ENCODE data around the gene TMEM18. TPM values are rescaled to one million over a fixed set of nuclear protein-coding genes. Genes with fewer than 3 reads are reported as not detected.

TMEM18 gene
- total and polyA plus RNA-seq, 8 donors: 11.9 to 20.3 (median 15.1) TPM

DNA sequence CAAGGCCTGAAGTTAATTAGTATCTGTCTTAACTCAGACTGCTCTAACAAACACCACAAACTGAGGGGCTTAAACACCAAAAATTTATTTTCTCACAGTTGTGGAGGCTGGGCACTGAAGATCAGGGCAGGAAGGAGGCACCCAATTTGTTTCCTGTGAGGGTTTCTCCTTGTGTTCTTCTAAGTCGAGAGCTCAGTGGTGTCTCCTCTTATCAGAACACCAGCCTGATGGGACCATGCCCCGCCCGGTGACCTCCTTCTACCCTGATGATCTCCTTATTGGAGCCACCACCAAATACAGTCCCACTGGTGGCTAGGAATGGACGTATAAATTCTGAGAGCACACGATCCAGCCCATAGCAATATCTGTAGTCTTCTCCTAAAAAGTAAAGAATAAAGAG, 20.5 kb downstream of the TMEM18 start:
- ATAC-seq (no peak), DNase-seq (no peak), FAIRE-seq (no peak)
- H3K27me3 ChIP-seq: peaks cover 0 to 4% (median 0%) of the 10 kb centered on the region in 4 donors
- intact Hi-C loops (cut with DNase I): no loop called here
- H3K27ac ChIP-seq: no peak overlapping the region
- WGBS, 2 donors: 81 to 83% methylated on average over 5 of the region's 5 CpGs
- TF ChIP-seq, protein P1, sequence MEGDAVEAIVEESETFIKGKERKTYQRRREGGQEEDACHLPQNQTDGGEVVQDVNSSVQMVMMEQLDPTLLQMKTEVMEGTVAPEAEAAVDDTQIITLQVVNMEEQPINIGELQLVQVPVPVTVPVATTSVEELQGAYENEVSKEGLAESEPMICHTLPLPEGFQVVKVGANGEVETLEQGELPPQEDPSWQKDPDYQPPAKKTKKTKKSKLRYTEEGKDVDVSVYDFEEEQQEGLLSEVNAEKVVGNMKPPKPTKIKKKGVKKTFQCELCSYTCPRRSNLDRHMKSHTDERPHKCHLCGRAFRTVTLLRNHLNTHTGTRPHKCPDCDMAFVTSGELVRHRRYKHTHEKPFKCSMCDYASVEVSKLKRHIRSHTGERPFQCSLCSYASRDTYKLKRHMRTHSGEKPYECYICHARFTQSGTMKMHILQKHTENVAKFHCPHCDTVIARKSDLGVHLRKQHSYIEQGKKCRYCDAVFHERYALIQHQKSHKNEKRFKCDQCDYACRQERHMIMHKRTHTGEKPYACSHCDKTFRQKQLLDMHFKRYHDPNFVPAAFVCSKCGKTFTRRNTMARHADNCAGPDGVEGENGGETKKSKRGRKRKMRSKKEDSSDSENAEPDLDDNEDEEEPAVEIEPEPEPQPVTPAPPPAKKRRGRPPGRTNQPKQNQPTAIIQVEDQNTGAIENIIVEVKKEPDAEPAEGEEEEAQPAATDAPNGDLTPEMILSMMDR (IDR thresholded peaks at IDR 0.05): no peak
- no peaks in the 10 kb centered on the region for H3K36me3 ChIP-seq
- H3K4me1 ChIP-seq: peaks cover 0 to 4% (median 0%) of the 10 kb centered on the region in 3 donors
- H3K9me3 ChIP-seq: no peaks in the 10 kb centered on the region
- no peak overlapping the region for H3K4me3 ChIP-seq

DNA sequence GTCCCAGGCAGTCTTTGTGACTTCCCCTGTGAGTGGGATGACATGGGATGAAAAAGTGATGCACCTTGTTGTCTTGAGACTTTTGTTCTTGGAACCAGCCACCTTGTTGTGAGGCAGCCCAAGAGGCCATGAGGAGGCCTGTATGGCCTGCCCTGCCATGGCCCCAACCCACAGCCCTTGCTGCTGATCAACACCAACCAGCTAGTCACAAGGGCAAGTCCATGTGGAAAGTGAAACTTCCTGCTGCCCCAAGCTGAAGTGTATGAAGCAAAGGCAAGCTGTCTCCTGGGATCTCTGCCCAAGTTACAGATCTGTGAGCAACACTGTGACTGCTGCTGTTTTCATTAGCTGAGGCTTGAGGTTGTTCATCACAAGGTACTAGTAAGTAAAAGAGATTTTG, 21.6 kb downstream of the TMEM18 start:
- Histone ChIP-seq H3K27me3 (peaks cover 0 to 4% (median 0%) of the 10 kb centered on the region in 4 donors), H3K4me3 (no peak overlapping the region), H3K36me3 (no peaks in the 10 kb centered on the region), H3K27ac (no peak overlapping the region), H3K4me1 (peaks cover 0 to 9% (median 4%) of the 10 kb centered on the region in 3 donors), H3K9me3 (no peaks in the 10 kb centered on the region)
- FAIRE-seq: no peak
- intact Hi-C loops (cut with DNase I): no loop called here
- peak in 1 of 6 donors; percentile 5 for DNase-seq
- ATAC-seq: no peak
- TF ChIP-seq, protein P1 (IDR thresholded peaks at IDR 0.05): no peak

GRCh38 chr2:654896-655295, 22.3 kb downstream of the TMEM18 start:
- TF ChIP-seq, protein P1 (IDR thresholded peaks at IDR 0.05): no peak
- FAIRE-seq: no peak

DNA sequence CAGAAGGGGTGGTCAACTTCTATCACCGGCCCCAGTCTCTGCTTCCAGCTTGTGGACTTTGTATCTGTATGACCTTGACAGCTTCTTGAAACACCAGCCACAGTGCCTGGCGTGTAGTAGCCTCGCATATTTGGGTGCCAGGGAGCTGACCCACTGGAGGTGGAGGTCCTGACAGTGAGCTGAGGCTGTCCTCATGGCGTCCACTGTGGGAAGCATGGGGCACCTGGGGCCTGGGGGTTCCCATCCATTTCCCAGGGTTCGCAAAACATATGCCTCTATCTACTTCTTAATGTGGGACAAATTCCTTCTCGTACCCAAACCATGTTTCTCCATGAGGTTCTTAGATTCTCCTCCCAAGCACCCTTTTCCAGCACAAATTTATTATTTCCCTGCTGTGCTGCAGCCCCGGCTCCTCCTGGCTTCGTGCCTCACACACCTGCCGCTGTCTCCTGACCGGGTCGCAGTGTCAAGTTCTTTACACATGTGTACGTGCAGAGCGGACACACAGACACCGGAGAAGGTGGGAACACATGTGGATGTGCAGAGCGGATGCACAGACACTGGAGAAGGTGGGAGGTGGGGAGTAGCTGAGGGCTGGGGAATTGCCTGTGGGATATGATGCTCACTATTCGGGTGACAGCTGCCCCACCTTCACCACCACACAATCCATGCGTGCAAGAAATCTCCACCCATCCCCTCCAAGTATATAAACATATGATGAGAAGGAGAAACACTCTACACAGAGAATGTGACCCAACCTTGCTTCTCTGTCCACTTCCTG, 23.4 kb downstream of the TMEM18 start:
- FAIRE-seq (no peak), DNase-seq (peak in 1 of 6 donors; percentile 8), ATAC-seq (no peak)
- no peaks in the 10 kb centered on the region for H3K9me3 ChIP-seq
- H3K36me3 ChIP-seq: no peaks in the 10 kb centered on the region
- intact Hi-C loops (cut with DNase I): no loop called here
- WGBS, 2 donors: 71 to 74% methylated on average over 17 of the region's 17 CpGs
- TF ChIP-seq, protein P1 (IDR thresholded peaks at IDR 0.05): no peak
- H3K27me3 ChIP-seq: no peaks in the 10 kb centered on the region
- no peak overlapping the region for H3K27ac ChIP-seq
- H3K4me1 ChIP-seq: peaks cover 0 to 9% (median 4%) of the 10 kb centered on the region in 3 donors
- H3K4me3 ChIP-seq: no peak overlapping the region

More at GRCh38 chr2:654896-655295, 22.3 kb downstream of the TMEM18 start:
- H3K36me3 ChIP-seq: no peaks in the 10 kb centered on the region
- DNase-seq (peak in 1 of 6 donors; percentile 3), ATAC-seq (no peak)
- no peak overlapping the region for H3K27ac ChIP-seq
- peaks cover 0 to 9% (median 4%) of the 10 kb centered on the region in 3 donors for H3K4me1 ChIP-seq
- H3K9me3 ChIP-seq: no peaks in the 10 kb centered on the region
- 79 to 81% methylated on average over 10 of the region's 10 CpGs for WGBS, 2 donors
- no peak overlapping the region for H3K4me3 ChIP-seq
- no peaks in the 10 kb centered on the region for H3K27me3 ChIP-seq
- intact Hi-C loops (cut with DNase I): no loop called here

GRCh38 chr2:652881-653480, 24.2 kb downstream of the TMEM18 start:
- H3K4me3 ChIP-seq: no peak overlapping the region
- H3K36me3 ChIP-seq: no peaks in the 10 kb centered on the region
- intact Hi-C loops (cut with DNase I): no loop called here
- no peaks in the 10 kb centered on the region for H3K9me3 ChIP-seq
- peak in 1 of 6 donors; percentile 1 for DNase-seq
- TF ChIP-seq, protein P1 (IDR thresholded peaks at IDR 0.05): no peak
- H3K4me1 ChIP-seq: peaks cover 0 to 9% (median 4%) of the 10 kb centered on the region in 3 donors
- H3K27me3 ChIP-seq: no peaks in the 10 kb centered on the region
- no peak for ATAC-seq
- no peak overlapping the region for H3K27ac ChIP-seq
- 95 to 96% methylated on average over 6 of the region's 6 CpGs for WGBS, 2 donors
- FAIRE-seq: no peak
